Prostate gland (tissue), 2 donors: ENCODE measurements around the gene TTC33.

ENCODE experiments used
- CTCF ChIP-seq, 4 experiments: fragments of 200-600 bp in 2 of 4; fragments of 450-650 bp in 2 of 4; sonication (generic) in 2 of 4; IDR thresholded peaks; 1 replicate in 3 of 4; 2 replicates in 1 of 4; pipeline ENCODE4 v1.5.1; 2016 to 2019; ENCODE audit warnings: antibody characterized with exemption in 4 of 4, mild to moderate bottlenecking in 2 of 4, moderate library complexity in 2 of 4
- POLR2AphosphoS5 ChIP-seq: sonication (generic); formaldehyde crosslinking; IDR thresholded peaks from one replicate; pipeline ENCODE4 v1.6.1; 2017; ENCODE audit warnings: antibody characterized with exemption

GRCh38 chr5:40720069-40720468 lies 35.7 kb downstream of the TTC33 start:
- TF ChIP-seq CTCF (IDR thresholded peaks at IDR 0.05) (no peak), POLR2AphosphoS5 (no peak)
